ENCODE results near the gene CILP.

DNA sequence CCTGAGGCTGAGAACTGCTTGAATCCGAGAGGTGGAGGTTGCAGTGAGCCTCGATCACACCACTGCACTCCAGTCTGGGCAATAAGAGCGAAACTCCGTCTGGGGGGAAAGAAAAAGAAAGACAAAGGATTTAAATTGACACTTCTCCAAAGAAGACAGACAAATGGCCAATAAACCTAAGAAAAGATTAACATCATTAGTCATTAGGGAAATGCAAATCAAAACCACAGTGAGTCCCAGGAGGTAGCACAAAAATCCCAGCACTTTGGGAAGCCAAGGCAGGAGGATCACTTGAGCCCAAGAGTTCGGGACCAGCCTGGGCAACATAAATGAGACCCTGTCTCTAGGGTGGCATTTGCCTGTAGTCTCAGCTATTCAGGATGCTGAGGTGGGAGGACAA lies 38.7 kb downstream of the CILP start:
- no peak for TF ChIP-seq POLR2A (IDR thresholded peaks at IDR 0.05)
- TF ChIP-seq, protein P1, sequence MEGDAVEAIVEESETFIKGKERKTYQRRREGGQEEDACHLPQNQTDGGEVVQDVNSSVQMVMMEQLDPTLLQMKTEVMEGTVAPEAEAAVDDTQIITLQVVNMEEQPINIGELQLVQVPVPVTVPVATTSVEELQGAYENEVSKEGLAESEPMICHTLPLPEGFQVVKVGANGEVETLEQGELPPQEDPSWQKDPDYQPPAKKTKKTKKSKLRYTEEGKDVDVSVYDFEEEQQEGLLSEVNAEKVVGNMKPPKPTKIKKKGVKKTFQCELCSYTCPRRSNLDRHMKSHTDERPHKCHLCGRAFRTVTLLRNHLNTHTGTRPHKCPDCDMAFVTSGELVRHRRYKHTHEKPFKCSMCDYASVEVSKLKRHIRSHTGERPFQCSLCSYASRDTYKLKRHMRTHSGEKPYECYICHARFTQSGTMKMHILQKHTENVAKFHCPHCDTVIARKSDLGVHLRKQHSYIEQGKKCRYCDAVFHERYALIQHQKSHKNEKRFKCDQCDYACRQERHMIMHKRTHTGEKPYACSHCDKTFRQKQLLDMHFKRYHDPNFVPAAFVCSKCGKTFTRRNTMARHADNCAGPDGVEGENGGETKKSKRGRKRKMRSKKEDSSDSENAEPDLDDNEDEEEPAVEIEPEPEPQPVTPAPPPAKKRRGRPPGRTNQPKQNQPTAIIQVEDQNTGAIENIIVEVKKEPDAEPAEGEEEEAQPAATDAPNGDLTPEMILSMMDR (IDR thresholded peaks at IDR 0.05), result no peak
